ENCODE measurements around the gene NEK10. TPM values are rescaled to one million over a fixed set of nuclear protein-coding genes. Genes with fewer than 3 reads are reported as not detected.

The NEK10 gene
- total RNA-seq, 1 experiment from 2014 or later = 0.66 TPM

- Mint-ChIP-seq H3K9me3 (peaks cover 0 to 3% of the 10 kb centered on the region in 2 experiments; a peak in 3 of 5 replicates), H3K36me3 (ENCODE audit: insufficient read depth in 1 of 3, low read depth in 3 of 3) (no peaks in the 10 kb centered on the region; a peak in 2 of 7 replicates), H3K4me1 (no peaks in the 10 kb centered on the region), H3K4me3 (no peak overlapping the region), H3K27me3 (ENCODE audit: low read depth) (no peaks in the 10 kb centered on the region), H3K27ac (no peak overlapping the region)
- Histone ChIP-seq H2BK5ac (ENCODE audit: insufficient read length, low read length) (no peak overlapping the region), H3K4ac (ENCODE audit: low read depth, low read length) (no peak overlapping the region), H2BK20ac (ENCODE audit: low read depth, low read length, poor library complexity, severe bottlenecking) (no peak overlapping the region), H4K5ac (ENCODE audit: insufficient read length, low read depth, low read length) (no peak overlapping the region), H3K56ac (ENCODE audit: insufficient read length, low read depth, low read length) (no peak overlapping the region), H2BK120ac (ENCODE audit: low read depth, low read length, poor library complexity, severe bottlenecking) (no peak overlapping the region), H3K9me3 (ENCODE audit: control insufficient read depth, low read depth, low read length) (no peaks in the 10 kb centered on the region), H4K20me1 (ENCODE audit: control insufficient read depth, insufficient read depth, insufficient read length) (no peaks in the 10 kb centered on the region), H3K23ac (ENCODE audit: insufficient read length, low read depth, low read length) (no peak overlapping the region), H3K14ac (ENCODE audit: insufficient read depth, low read length) (no peak overlapping the region), H3K27me3 (ENCODE audit: insufficient read depth, low read length) (no peaks in the 10 kb centered on the region), H4K8ac (replicated peaks; ENCODE audit: insufficient read length, low read depth, low read length) (no peak overlapping the region), H3K4me1 (ENCODE audit: insufficient read depth, low read length) (no peaks in the 10 kb centered on the region), H4K91ac (ENCODE audit: insufficient read length, low read depth, low read length) (no peak overlapping the region), H3K9ac (ENCODE audit: extremely low read depth, insufficient read length, low read length) (no peak overlapping the region), H3K4me2 (ENCODE audit: insufficient read depth, insufficient read length, low read length) (no peak overlapping the region), H2BK15ac (ENCODE audit: low read depth, low read length) (no peak overlapping the region), H3K79me1 (ENCODE audit: insufficient read depth, low read depth, low read length, poor library complexity, severe bottlenecking) (no peaks in the 10 kb centered on the region), H3K27ac (ENCODE audit: insufficient read length, low read depth, low read length) (no peak overlapping the region), H3K79me2 (ENCODE audit: insufficient read depth, low read length) (no peaks in the 10 kb centered on the region), H3K18ac (ENCODE audit: insufficient read length, low read depth, low read length) (no peak overlapping the region), H3T11ph (ENCODE audit: low read length) (no peak overlapping the region), H3K23me2 (ENCODE audit: insufficient read length, low read depth, low read length, poor library complexity, severe bottlenecking) (no peaks in the 10 kb centered on the region), H2BK12ac (ENCODE audit: insufficient read length, low read depth, low read length) (no peak overlapping the region), H2AFZ (ENCODE audit: low read length) (no peak overlapping the region), H2AK5ac (ENCODE audit: insufficient read length, low read length) (no peak overlapping the region)
- no peak for DNase-seq
- no peak for TF ChIP-seq CTCF (conservative IDR thresholded peaks at IDR 0.05)
These were observed 116.5 kb downstream of the NEK10 start for GRCh38 chr3:27252646-27253045.

All from H9 (cell line).